Lung (tissue), 12 donors: ENCODE results near the gene FBXL13. TPM values are rescaled to one million over a fixed set of nuclear protein-coding genes. Genes with fewer than 3 reads are reported as not detected.

ENCODE experiments used
- ATAC-seq: fragments of 200-7000 bp; cut with Tn5 transposase; one replicate; pipeline ENCODE4 v1.9.1; 2020; ENCODE audit warnings: moderate number of reproducible peaks; ENCODE audit not compliant: insufficient read depth, low FRiP score
- DNase-seq, 3 donors: peaks; one replicate each; pipeline ENCODE4 v3.0.0-alpha.2; 2013 to 2017
- H3K27ac ChIP-seq, 2 donors: one replicate each; pipeline ENCODE4 v1.5.1; 2013; ENCODE audit warnings: mild to moderate bottlenecking in 2 of 2, moderate library complexity in 2 of 2, control low read depth in 1 of 2, inconsistent platforms in 1 of 2, low read depth in 1 of 2, low read length in 1 of 2
- H3K27me3 ChIP-seq, 3 donors: one replicate each; pipeline ENCODE4 v1.5.1; 2013; ENCODE audit warnings: low read length in 2 of 3; ENCODE audit not compliant: control insufficient read depth in 3 of 3, insufficient read depth in 3 of 3
- H3K36me3 ChIP-seq, 4 donors: one replicate each; pipeline ENCODE4 v1.5.1; 2013; ENCODE audit warnings: low read length in 4 of 4, mild to moderate bottlenecking in 1 of 4, moderate library complexity in 1 of 4; ENCODE audit not compliant: control insufficient read depth in 4 of 4, insufficient read depth in 4 of 4
- H3K4me1 ChIP-seq, 5 donors: one replicate each; pipeline ENCODE4 v1.5.1; 2013; ENCODE audit warnings: low read length in 5 of 5, mild to moderate bottlenecking in 2 of 5, moderate library complexity in 1 of 5; ENCODE audit not compliant: control insufficient read depth in 5 of 5, insufficient read depth in 5 of 5
- H3K4me3 ChIP-seq: one replicate; pipeline ENCODE4 v1.5.1; 2013; ENCODE audit warnings: mild to moderate bottlenecking, control low read depth, moderate library complexity
- H3K9ac ChIP-seq, 2 donors: one replicate each; pipeline ENCODE4 v1.5.1; 2013; ENCODE audit warnings: low read length in 2 of 2, control low read depth in 1 of 2; ENCODE audit not compliant: insufficient read depth in 1 of 2
- H3K9me3 ChIP-seq, 4 donors: one replicate each; pipeline ENCODE4 v1.5.1; 2013; ENCODE audit warnings: low read length in 3 of 4, mild to moderate bottlenecking in 1 of 4, moderate library complexity in 1 of 4; ENCODE audit not compliant: control insufficient read depth in 4 of 4, insufficient read depth in 3 of 4
- CTCF ChIP-seq: IDR thresholded peaks from 2 replicates; pipeline ENCODE4 v1.5.1; 2012; ENCODE audit warnings: mild to moderate bottlenecking; ENCODE audit errors: control extremely low read depth, extremely low read depth
- WGBS, 2 donors: extraction: QIAGEN DNeasy Blood & Tissue Kit; methylation state at CpG; one replicate each; pipeline ENCODE4 v1.1.7; 2013; 5-methylcytosine and 5-hydroxymethylcytosine counted together
- polyA plus RNA-seq, 2 donors: library from polyadenylated mRNA; stranded (reverse); fragments of 200-250 nt; gene quantifications; one replicate each; pipeline ENCODE4 v1.2.1, GENCODE V29; 2013
- total RNA-seq, 2 donors: library from RNA; depleted of rRNA in 1 of 2; stranded (reverse); fragments of >200 nt in 1 of 2; gene quantifications; one replicate each; pipeline ENCODE4 v1.2.1, GENCODE V29; 2014 to 2021
- donor health status: control.
- donor health status: control.
- donor health status: Bipolar disorder and iron deficiency.
- donor health status: healthy.
- donor health status: DM: yes; HTN: yes; CAD: no.

The FBXL13 gene
- total and polyA plus RNA-seq, 4 donors, result 0.61 to 12.3 (median 3.7) TPM

GRCh38 chr7:102942868-102943267, 131.7 kb downstream of the FBXL13 start:
- peaks cover 0 to 17% (median 5%) of the 10 kb centered on the region in 5 donors for H3K4me1 ChIP-seq
- peaks cover 0 to 54% (median 15%) of the 10 kb centered on the region in 4 donors for H3K36me3 ChIP-seq
- H3K4me3 ChIP-seq, result no peak overlapping the region
- no peaks in the 10 kb centered on the region for H3K27me3 ChIP-seq
- ATAC-seq (no peak), DNase-seq (no peak)
- no peak overlapping the region for H3K9ac ChIP-seq
- WGBS, 2 donors, result 88 to 98% methylated on average over 1 of the region's 1 CpG
- no peaks in the 10 kb centered on the region for H3K9me3 ChIP-seq
- no peak overlapping the region for H3K27ac ChIP-seq
- TF ChIP-seq CTCF, result no peak

GRCh38 chr7:102942181-102942866, 132.3 kb downstream of the FBXL13 start:
- 59 to 74% methylated on average over 4 of the region's 4 CpGs for WGBS, 2 donors
- Histone ChIP-seq H3K9me3 (no peaks in the 10 kb centered on the region), H3K36me3 (peaks cover 0 to 55% (median 15%) of the 10 kb centered on the region in 4 donors), H3K4me1 (peaks cover 0 to 17% (median 5%) of the 10 kb centered on the region in 5 donors), H3K9ac (no peak overlapping the region), H3K27me3 (no peaks in the 10 kb centered on the region), H3K4me3 (no peak overlapping the region), H3K27ac (no peak overlapping the region)
- no peak for TF ChIP-seq CTCF
- DNase-seq (no peak), ATAC-seq (no peak)

- no peak for DNase-seq
- Histone ChIP-seq H3K4me3 (no peak overlapping the region), H3K27me3 (no peaks in the 10 kb centered on the region), H3K4me1 (peaks cover 0 to 40% (median 24%) of the 10 kb centered on the region in 5 donors), H3K27ac (peak overlapping the region; percentile 17 to 33), H3K9me3 (no peaks in the 10 kb centered on the region), H3K36me3 (peaks cover 0 to 46% (median 10%) of the 10 kb centered on the region in 4 donors), H3K9ac (no peak overlapping the region)
- no peak for ATAC-seq
- no peak for TF ChIP-seq CTCF
- WGBS, 2 donors, result 59 to 79% methylated on average over 1 of the region's 1 CpG
Measured at GRCh38 chr7:102938679-102939078, 135.9 kb downstream of the FBXL13 start.
